Measurements from ENCODE around the gene NXN. TPM values are rescaled to one million over a fixed set of nuclear protein-coding genes. Genes with fewer than 3 reads are reported as not detected.
"Not testable (repeated sequence)": the region's sequence is repeated elsewhere in the genome, so short reads cannot be mapped to it uniquely, and the experiment has no call there.

Gene NXN
- total RNA-seq, 1 donor from 2014 or later = 0.52 TPM

GRCh38 chr17:867896-868489 is 111.6 kb downstream of the NXN start:
- intact Hi-C loops (cut with micrococcal nuclease) = no loop called here

- intact Hi-C loops (cut with micrococcal nuclease) = not testable (repeated sequence)
Measured at GRCh38 chr17:867238-867637, 112.3 kb downstream of the NXN start.

GRCh38 chr17:866568-867103 is 112.9 kb downstream of the NXN start:
- intact Hi-C loops (cut with micrococcal nuclease) = no loop called here

GRCh38 chr17:864315-864714 is 115.3 kb downstream of the NXN start:
- intact Hi-C loops (cut with micrococcal nuclease) = no loop called here

GRCh38 chr17:863880-864279 is 115.7 kb downstream of the NXN start:
- intact Hi-C loops (cut with micrococcal nuclease) = no loop called here

GRCh38 chr17:862582-862981 is 117.0 kb downstream of the NXN start:
- intact Hi-C loops (cut with micrococcal nuclease) = no loop called here

GRCh38 chr17:861364-861763 is 118.2 kb downstream of the NXN start:
- intact Hi-C loops (cut with micrococcal nuclease) = no loop called here

- intact Hi-C loops (cut with micrococcal nuclease) = no loop called here
Measured at GRCh38 chr17:860805-861204, 118.8 kb downstream of the NXN start.

GRCh38 chr17:859824-860195 is 119.8 kb downstream of the NXN start:
- intact Hi-C loops (cut with micrococcal nuclease) = no loop called here

- intact Hi-C loops (cut with micrococcal nuclease) = no loop called here
Measured at GRCh38 chr17:859061-859823, 120.3 kb downstream of the NXN start.

- intact Hi-C loops (cut with micrococcal nuclease) = no loop called here
Measured at GRCh38 chr17:856149-856548, 123.4 kb downstream of the NXN start.

GRCh38 chr17:855569-855968 is 124.0 kb downstream of the NXN start:
- intact Hi-C loops (cut with micrococcal nuclease) = no loop called here

- intact Hi-C loops (cut with micrococcal nuclease) = not testable (repeated sequence)
Measured at GRCh38 chr17:852850-853249, 126.7 kb downstream of the NXN start.

GRCh38 chr17:852349-852748 is 127.2 kb downstream of the NXN start:
- intact Hi-C loops (cut with micrococcal nuclease) = no loop called here

GRCh38 chr17:851924-852323 is 127.7 kb downstream of the NXN start:
- intact Hi-C loops (cut with micrococcal nuclease) = no loop called here

- intact Hi-C loops (cut with micrococcal nuclease) = no loop called here
Measured at GRCh38 chr17:850851-851763, 128.5 kb downstream of the NXN start.

GRCh38 chr17:850086-850850 is 129.3 kb downstream of the NXN start:
- intact Hi-C loops (cut with micrococcal nuclease) = no loop called here

GRCh38 chr17:848402-848801 is 131.2 kb downstream of the NXN start:
- intact Hi-C loops (cut with micrococcal nuclease) = no loop called here

- intact Hi-C loops (cut with micrococcal nuclease) = no loop called here
Measured at GRCh38 chr17:846901-847843, 132.4 kb downstream of the NXN start.

GRCh38 chr17:841313-841712 is 138.3 kb downstream of the NXN start:
- intact Hi-C loops (cut with micrococcal nuclease) = no loop called here

Measured in T-helper 2 cell treated with Interferon-gamma antibody and Interleukin-4, amounts not matched to agents 100 ng/mL and 5 ng/mL, for 36 hours (primary cell).